Measurements from ENCODE around the gene RIT2.

RIT2 gene

DNA sequence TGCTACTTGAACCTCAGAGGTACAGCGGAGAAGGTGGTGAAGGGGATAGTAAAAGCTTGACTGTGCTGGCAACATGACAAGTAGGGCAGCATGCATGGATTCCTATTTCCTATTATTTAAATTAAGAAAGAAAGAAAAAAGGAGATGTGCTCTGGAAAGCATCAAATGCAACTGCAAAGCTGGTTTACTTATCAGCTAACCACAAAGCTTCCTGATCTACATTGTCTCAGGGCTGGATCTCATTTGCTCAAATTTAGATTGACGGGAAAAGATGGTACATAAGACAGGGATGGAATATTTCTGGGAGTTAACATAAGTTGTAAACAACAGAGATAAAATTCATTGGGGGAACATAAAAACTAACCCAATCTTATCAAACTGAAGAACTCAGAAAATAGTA lies 178.0 kb downstream of the RIT2 start:
- in situ Hi-C loops (cut with HindIII; ENCODE audit: low sequenced_read_pairs): no loop called here

DNA sequence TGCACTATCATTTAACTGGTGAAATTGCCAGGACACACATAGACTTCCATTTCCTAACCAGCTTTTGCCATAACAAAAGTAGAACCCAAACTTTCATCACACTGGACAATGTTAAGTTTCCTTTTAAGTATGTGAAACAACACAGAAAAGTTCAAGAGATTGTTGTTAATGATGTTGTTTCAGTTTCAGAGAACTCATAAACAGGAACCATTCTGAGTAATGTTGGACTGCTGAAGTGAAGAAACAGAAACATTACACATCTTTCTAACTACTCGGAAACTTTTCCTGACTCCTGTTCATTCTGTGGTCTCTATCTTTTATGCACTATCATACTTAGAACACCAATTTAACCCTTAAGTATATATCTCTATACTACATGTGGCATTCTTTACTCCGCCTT lies 179.2 kb downstream of the RIT2 start:
- in situ Hi-C loops (cut with HindIII; ENCODE audit: low sequenced_read_pairs): no loop called here

DNA sequence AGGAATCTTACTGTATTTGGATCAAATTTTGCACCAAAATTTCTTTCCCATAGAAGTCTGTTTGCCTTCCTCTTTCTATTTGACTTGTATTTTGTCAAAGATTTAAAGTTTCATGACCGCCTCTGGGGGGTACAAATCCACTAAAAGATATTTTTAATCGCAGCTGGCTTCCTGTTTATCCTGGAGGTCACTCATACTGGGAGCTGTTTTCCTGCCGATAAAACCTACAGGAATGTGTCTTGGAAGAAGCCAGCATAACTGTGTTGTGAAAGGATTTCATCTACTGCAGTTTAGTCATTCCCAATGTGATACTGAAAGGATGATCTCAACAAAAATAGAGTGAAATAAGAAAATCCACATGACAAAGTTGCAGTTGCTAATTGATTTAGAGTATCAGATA lies 184.0 kb downstream of the RIT2 start:
- in situ Hi-C loops (cut with HindIII; ENCODE audit: low sequenced_read_pairs): no loop called here

DNA sequence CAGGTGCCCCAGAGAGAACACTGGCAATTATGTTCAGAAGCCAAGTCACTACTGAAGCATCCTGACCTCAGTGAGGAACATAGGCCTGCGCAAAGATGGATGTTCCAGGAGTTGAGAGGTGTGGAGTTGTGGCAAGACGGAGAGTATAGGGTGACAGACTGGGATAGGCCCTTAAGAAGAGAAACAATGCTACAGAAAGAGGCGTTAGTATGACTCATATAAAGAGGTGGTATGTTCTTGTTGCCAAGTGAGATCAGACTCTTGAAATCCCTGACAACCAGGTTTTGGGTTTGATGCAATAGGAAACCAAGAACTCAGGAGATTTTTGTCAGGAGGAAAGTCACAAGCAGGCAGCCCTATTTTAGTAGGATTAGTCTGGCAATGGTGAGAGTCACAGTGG lies 185.6 kb downstream of the RIT2 start:
- in situ Hi-C loops (cut with HindIII; ENCODE audit: low sequenced_read_pairs): no loop called here

DNA sequence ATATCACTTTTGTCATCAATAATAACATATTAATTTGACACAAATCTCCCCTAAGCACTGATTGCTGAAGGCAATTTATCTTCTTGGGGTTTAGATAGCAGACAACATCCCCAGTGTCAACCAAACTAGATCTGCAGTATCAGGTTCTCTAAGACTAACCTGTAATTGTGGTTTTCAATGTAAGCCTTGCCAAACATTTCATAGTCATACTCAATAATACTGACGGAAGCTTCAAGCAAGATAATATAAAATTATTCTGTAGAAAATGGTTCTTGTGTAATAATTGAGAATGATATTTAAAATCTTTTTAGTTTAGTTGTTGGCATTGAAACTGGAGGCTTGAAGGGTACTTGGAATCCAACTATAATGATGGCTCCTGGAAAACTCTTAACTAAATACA lies 186.3 kb downstream of the RIT2 start:
- in situ Hi-C loops (cut with HindIII; ENCODE audit: low sequenced_read_pairs): no loop called here

DNA sequence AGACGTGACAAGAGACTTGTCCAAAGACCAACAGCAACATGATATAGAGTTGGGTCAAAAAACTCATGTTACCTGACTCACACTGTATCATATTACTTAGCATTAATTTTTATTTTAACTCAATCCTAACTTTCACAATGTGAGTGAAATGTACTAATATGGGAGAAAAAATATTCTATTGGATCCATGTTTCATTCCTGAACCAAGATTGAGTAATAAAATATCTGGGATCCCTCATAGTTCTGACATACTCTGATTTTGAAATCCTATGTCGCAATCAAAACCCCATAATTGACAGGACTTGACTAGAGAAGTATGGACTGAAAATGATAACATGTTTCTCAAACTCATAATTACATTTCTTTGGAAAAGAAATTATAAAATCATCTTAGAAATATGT lies 190.4 kb downstream of the RIT2 start:
- in situ Hi-C loops (cut with HindIII; ENCODE audit: low sequenced_read_pairs): no loop called here

DNA sequence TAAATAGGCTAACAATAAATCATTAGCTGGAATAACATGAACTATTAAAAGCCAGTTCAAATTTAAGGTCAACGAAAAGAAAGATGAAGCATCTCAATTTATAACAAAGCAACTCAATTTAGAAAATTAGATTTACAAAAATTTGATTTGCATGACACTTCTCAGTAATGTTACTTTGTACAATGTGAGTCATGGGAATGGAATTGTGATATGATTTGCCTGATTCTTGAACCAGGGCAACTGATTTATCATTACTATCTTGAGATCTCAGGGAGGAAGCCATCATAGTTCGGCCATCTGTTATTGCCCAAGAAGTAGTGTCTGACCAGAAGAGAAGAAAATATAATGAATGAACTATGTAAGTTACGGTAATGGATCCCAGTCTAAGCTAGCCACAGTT lies 193.1 kb downstream of the RIT2 start:
- in situ Hi-C loops (cut with HindIII; ENCODE audit: low sequenced_read_pairs): no loop called here

DNA sequence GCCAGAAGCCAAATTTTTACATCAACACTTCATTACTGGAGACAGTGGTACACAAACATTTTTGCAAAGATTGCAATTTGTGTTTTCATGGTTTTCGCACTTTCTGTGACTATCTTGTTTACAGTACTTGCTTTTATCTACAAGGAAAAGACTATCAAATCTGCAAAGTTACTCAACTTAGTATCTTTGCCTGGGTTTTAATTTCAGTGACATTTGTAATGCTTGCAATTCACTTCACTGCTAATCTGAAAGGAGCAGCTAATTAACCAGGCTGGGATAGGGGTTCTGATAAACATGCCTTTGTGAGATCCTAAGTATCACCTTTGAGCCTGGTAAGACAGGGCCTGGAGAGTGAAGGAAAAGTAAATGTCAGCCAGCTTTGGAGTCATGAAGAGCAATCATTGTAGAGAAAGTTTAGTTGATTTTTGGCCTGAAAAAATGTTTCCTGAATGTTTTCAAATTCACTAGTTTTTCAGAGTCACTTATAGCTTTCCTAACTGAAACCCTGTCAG lies 194.2 kb downstream of the RIT2 start:
- in situ Hi-C loops (cut with HindIII; ENCODE audit: low sequenced_read_pairs): no loop called here

DNA sequence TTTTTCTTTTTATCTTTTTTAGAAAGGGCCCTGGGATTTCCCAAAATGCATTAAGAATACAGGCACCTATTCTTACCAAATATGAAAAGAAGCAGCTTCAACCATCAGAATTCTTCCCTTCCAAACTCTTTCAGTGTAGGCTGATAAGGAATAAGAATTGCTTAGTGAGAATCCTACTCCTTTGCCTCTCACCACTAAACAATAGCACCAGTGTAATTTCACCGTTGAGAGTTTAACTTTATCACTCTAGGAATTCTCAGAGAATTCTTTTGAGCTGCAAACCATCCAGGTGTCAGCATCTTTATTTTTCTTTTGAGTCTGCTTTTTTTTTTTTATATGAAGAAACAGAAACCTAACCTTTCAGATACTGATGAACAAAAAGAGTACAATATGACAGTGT lies 194.9 kb downstream of the RIT2 start:
- in situ Hi-C loops (cut with HindIII; ENCODE audit: low sequenced_read_pairs): no loop called here

DNA sequence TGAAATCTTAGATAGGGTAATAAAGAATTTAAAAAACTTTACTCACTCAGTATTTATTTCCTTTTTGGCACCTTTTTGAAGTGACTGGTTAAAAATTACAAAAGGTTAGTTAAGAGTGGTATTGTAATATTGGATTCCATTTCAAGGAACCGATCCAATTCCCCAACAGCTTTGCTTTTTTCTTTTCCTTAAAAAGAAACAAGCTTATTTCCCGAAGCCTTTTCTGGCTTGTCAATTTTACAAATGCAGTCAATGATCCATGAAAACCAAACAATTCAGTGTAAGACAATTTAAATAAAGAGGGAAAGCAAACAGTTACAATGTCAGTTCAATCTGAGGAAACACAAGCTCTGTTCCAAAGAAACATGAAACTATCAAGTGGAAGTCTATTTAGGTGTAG lies 200.2 kb downstream of the RIT2 start:
- in situ Hi-C loops (cut with HindIII; ENCODE audit: low sequenced_read_pairs): no loop called here

DNA sequence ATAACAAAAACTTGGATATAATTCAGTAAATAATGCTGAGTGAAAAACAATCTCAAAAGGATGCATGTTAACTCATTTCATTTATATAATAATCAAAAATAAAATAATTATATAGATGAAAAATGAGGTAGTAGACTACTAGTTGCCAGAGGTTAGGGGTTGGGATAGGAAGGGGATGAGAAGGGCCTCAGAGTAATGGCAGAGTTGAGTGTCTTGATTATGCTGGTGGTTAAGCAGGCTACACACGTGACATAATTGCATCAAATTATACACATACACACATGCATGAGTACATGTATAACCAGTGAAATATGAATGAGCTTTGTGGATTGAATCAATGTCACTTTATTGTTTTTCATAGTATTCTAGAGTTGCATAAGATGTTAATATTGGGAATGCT lies 201.0 kb downstream of the RIT2 start:
- in situ Hi-C loops (cut with HindIII; ENCODE audit: low sequenced_read_pairs): no loop called here

DNA sequence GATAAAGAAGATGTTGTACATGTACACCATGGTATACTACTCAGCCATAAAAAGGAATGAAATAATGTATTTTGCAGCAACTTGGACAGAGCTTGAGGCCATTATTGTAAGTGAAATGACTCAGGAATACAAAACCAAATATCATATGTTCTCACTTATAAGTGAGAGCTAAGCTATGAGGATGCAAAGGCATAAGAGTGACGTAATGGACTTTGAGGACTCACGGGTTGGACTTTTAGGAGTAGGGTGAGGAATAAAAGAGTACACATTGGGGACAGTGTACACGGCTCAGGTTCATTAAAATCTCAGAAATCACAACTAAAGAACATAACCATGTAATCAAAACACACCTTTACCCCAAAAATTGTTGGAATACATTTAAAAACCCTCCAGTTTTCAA lies 206.4 kb downstream of the RIT2 start:
- in situ Hi-C loops (cut with HindIII; ENCODE audit: low sequenced_read_pairs): no loop called here

DNA sequence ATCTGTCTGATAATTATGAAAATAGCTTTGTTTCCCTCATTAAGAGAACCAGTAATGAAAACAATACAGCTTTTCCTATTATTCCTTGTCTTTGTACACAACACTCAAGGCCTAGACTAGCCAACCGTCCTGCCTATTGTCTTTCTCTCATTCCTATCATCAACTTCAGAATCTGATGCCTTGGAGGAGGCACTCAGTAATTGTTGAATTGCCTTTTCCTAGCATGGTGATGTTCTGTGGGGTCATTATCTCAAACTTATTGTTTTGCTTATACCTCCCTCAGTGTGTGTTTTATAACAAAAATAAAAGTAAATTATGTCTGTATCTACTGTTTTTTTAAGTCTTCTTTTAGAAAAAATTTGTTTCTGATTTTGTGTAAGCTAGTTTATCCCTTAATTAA lies 208.7 kb downstream of the RIT2 start:
- in situ Hi-C loops (cut with HindIII; ENCODE audit: low sequenced_read_pairs): no loop called here

DNA sequence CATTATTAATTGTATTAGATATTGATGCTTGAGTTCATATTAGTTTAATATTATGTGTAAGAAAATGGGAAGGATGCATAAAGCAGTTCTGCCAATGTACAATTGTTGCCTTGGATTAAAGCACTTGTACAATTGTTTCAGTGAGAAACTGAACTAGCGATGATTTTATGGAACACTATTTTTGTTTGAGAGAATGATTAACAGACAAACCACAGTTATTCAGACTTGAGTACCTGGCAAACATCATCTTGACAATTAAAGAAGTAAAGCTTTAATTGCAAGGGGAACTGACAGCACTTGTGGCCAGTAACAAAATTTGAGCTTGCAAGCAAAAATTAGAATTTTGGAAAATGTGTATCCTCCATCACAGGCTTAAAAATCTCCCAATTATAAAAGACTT lies 214.3 kb downstream of the RIT2 start:
- in situ Hi-C loops (cut with HindIII; ENCODE audit: low sequenced_read_pairs): no loop called here

DNA sequence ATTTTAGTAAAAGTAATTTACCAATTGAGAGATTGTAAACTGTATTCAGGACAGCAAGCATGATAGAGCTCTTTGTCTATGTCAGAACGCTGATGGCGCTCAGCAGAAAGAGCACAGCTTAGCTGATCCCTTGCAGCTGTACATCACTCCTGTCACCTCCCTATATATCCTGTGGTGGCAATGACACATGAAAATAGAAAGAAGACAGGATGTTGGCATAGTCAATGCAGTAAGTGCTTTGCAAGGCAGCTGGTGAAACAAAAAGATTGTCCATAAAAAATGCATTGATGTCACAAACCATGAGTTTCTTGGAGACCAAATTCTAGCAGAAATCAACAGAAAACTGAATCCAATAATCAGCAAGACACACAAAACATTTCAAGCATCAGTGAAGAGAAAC lies 221.5 kb downstream of the RIT2 start:
- in situ Hi-C loops (cut with HindIII; ENCODE audit: low sequenced_read_pairs): no loop called here

DNA sequence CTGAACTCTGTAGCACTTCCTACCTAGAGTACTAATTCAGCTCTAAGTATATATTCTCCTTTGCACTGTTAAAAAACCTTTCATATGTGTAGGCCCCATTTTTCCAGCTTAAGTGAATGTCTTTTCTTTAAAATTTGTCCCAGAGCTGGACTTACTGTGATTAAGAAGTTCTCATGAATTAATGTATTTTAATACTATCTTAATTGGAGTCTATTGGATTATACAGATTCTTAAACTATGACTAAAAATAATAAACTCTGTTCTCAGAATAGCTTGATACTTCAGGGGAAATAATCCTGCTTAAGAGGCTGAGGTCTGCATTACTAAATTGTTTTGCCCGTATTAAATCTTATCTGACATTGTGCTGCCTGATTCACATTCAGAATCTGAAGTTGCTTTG lies 223.3 kb downstream of the RIT2 start:
- in situ Hi-C loops (cut with HindIII; ENCODE audit: low sequenced_read_pairs): no loop called here

DNA sequence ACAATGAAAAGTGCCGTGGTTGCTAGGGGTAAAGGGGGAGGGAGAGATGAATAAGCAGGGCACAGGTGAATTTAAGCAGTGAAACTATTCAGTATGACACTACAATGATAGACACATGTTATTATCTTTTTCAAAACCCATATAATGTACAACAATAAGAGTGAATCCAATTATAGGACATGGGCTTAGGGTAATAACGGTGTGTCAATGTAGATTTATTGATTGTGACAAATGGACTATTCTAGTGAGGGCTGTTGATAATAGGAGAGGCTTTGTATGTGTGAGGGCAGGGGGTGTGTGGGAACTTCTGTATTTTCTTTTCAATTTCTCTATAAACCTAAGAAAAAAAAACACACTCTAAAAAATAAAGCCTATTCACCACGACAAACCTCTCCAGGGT lies 223.8 kb downstream of the RIT2 start:
- in situ Hi-C loops (cut with HindIII; ENCODE audit: low sequenced_read_pairs): no loop called here

DNA sequence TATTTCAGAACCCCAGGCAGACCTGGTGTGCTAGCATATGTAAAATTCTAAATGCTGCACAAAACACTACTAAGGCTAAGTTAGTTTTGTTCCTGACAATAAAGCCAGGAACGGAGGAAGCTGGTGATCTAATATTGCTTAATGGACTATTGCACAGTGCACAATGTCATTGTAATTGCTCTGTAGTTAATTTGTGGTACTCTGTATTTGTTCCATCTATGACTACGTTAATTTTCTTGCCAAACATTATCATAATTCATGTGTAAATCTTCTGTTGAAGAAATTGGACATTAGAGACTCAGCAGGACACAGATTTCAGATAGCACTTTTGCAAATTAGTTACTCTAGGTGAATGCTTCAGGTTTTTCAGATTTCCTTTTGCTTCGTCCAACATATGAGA lies 232.3 kb downstream of the RIT2 start:
- in situ Hi-C loops (cut with HindIII; ENCODE audit: low sequenced_read_pairs): no loop called here

DNA sequence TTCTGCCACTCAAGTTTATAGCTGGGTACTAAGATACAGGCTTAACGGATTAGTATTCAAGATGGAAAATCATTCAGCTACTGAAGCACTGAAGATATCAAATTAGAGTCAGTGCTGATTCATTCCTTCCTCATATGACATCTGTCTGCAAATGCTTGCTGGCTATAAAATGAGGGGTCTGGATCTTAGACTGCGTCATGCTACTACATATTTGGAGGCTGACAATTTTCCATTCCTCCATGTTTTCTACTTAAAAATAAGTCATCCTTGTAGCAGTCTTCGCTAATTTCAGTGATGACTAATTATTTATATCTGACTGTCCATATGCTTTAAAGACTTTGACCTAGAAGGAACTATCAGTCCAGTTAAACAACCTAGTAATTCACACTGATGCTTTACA lies 233.4 kb downstream of the RIT2 start:
- in situ Hi-C loops (cut with HindIII; ENCODE audit: low sequenced_read_pairs): no loop called here

DNA sequence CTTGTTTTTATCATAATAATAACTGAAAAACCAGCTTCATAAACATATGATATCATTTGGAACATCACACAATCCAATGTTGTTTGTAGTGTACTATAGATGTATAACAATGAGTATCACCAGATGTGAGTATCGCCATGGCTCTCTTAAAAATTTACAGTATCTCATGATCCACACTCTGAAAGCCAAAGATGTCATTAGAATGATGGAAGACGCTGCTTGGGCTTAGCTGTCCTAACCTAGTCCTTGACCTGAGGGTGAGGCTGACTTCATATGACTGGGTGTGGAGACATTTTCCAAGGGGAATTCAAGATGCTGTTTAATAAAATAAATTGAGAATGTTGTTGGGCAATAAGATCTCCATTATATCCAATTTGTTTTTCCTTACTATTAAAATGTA lies 242.6 kb downstream of the RIT2 start:
- in situ Hi-C loops (cut with HindIII; ENCODE audit: low sequenced_read_pairs): no loop called here

DNA sequence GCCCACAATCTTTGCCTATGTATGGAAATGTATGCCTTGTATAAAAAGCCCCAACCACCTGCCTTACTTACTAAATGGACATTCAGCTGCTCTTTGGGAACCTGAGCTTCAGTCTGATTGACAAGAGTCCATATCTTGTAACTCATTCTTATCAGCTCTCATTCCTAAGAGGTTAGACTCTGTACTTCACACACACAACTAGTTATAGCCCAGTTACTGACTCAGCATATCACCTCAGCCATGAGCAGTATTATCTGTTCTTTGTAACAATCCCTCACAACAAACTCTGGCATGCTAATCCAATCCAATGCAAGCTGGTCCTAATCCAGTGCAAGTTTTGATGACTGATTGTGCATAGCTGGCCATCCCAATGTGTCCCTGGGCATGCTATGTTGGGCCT lies 250.6 kb downstream of the RIT2 start:
- in situ Hi-C loops (cut with HindIII; ENCODE audit: low sequenced_read_pairs): no loop called here

DNA sequence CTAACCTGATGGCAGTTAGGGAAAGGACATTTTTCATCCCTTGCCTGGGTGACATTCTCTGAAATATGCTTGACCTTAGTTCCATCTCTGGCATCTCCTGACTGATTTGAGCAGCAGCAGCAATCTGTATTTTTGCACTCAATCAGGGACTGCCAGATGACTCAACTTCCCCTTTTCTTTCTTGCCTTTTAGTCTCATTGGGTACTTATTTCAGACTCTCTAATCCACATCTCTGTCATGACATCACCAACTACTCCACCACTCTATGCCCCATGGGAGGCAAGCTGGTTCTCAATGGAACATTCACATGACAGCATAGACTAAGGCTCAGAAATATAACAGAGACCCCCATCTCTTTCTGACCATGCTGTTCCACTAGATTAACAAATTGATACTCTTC lies 254.2 kb downstream of the RIT2 start:
- in situ Hi-C loops (cut with HindIII; ENCODE audit: low sequenced_read_pairs): no loop called here

DNA sequence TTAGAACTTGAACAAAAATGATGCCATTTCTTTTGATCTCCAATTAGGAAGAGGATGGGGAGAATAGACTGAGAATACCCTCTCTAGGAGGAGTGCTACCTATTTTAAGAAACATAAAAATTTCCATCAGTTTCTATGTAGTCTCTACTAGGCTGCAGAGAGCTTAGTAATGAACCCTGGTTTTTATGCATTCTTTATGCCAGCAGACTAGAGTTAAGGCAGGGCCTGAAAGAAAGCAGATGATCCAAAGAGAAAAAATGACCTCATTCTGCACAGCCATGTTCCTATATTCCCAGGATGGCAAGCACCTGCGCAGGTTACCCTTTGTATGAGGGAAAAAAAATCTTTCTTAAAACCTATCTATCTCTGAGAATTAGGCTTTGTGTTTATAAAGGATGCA lies 254.9 kb downstream of the RIT2 start:
- in situ Hi-C loops (cut with HindIII; ENCODE audit: low sequenced_read_pairs): no loop called here

DNA sequence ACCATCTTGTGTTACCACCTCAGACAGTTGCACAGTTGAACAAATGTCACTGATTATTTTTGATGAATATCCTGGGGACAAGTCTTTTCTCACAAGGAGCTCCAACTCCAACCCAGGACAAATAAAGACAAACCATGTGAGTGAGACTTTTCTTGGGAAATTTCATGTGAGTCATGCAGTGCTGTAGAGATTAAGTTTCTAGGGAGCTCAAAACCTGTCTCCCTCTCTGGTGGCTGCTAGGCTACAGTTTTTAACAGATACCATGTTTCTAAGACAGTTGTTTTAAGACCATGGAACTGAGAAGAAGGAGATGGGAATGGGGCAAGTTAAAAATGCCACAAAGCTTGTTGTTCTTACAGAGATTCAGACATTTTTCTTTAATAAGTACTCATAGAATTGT lies 255.5 kb downstream of the RIT2 start:
- in situ Hi-C loops (cut with HindIII; ENCODE audit: low sequenced_read_pairs): no loop called here
